GM23338 (cell line): Measurements from ENCODE around the gene RIC3.

Experiments
- CREB1 ChIP-seq: fragments of 250-450 bp; sonication (Bioruptor Pico); IDR thresholded peaks from 2 replicates; pipeline ENCODE4 v1.5.0; 2020; ENCODE audit warnings: low read depth, mild to moderate bottlenecking, moderate library complexity
- EZH2 ChIP-seq: fragments of 200-600 bp; sonication (generic); IDR thresholded peaks from one replicate; pipeline ENCODE4 v1.8.0; 2017; ENCODE audit warnings: antibody characterized with exemption, mild to moderate bottlenecking, low read depth; ENCODE audit not compliant: unreplicated experiment
- EZH2phosphoT487 ChIP-seq: fragments of 200-600 bp; sonication (generic); IDR thresholded peaks from one replicate; pipeline ENCODE4 v1.8.1; 2018; ENCODE audit warnings: antibody characterized with exemption; ENCODE audit not compliant: unreplicated experiment
- JUNB ChIP-seq: IDR thresholded peaks from one replicate; pipeline ENCODE4 v1.6.1; 2016; ENCODE audit warnings: antibody characterized with exemption; ENCODE audit not compliant: unreplicated experiment
- NANOG ChIP-seq: IDR thresholded peaks from 2 replicates; pipeline ENCODE4 v1.6.1; 2016; ENCODE audit warnings: antibody characterized with exemption, borderline replicate concordance
- POLR2AphosphoS5 ChIP-seq: IDR thresholded peaks from 2 replicates; pipeline ENCODE4 v1.6.1; 2016; ENCODE audit warnings: antibody characterized with exemption, low read depth
- REST ChIP-seq: IDR thresholded peaks from one replicate; pipeline ENCODE4 v1.6.1; 2018; ENCODE audit warnings: antibody characterized with exemption; ENCODE audit not compliant: unreplicated experiment
- ZNF114 ChIP-seq: fragments of 250-450 bp; sonication (Bioruptor Pico); IDR thresholded peaks from 2 replicates; pipeline ENCODE4 v1.5.0; 2020; ENCODE audit warnings: mild to moderate bottlenecking, moderate library complexity
- ZNF331 ChIP-seq: fragments of 250-450 bp; sonication (Bioruptor Pico); IDR thresholded peaks from 2 replicates; pipeline ENCODE4 v1.5.0; 2020; ENCODE audit warnings: low read depth, mild to moderate bottlenecking, moderate library complexity
- TF ChIP-seq, protein P1 (sequence below), 2 experiments: fragments of 200-600 bp in 1 of 2; sonication (generic) in 1 of 2; conservative IDR thresholded peaks; 2 replicates each; pipeline versions ENCODE4 v1.5.1 to v1.6.1; 2016 to 2017; ENCODE audit warnings: antibody characterized with exemption in 2 of 2, low read depth in 2 of 2, mild to moderate bottlenecking in 2 of 2, moderate library complexity in 1 of 2
- TF ChIP-seq, protein P2 (sequence below): IDR thresholded peaks from 2 replicates; pipeline ENCODE4 v1.6.1; 2016; ENCODE audit warnings: antibody characterized with exemption
- TF ChIP-seq, protein P3 (sequence below): fragments of 250-450 bp; sonication (Bioruptor Pico); IDR thresholded peaks from 2 replicates; pipeline ENCODE4 v1.5.0; 2020; ENCODE audit warnings: mild to moderate bottlenecking, moderate library complexity

DNA sequence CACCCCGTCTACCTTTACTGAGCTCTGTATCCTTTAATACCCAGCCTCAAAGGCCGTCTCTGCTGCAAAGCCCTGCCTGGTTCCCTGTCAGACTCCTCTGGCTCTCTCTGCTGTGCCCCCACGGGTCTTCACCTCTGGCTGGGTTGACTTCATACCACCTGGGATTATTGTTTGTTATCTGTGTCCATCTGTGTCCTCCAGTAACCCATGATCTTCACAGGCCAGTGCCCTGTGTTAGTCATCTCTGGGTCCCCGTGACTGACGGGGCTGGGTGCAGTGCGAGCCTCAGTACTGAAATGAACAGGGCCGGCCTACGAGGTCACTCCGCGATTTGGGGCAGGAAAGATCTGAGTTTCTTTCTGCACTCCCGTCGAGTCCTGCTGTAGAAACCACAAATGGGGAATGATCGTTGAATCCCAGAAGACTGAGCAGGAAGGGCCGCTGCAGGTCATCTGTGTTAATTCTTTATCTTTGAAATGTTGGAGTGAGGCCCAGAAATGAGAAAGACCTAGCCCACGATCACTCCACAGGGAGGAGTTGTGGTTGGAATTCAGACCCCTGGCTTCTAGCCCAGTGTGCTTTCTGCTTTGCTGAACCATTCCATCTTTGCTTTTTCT lies 100.1 kb downstream of the RIC3 start:
- TF ChIP-seq, protein P1, sequence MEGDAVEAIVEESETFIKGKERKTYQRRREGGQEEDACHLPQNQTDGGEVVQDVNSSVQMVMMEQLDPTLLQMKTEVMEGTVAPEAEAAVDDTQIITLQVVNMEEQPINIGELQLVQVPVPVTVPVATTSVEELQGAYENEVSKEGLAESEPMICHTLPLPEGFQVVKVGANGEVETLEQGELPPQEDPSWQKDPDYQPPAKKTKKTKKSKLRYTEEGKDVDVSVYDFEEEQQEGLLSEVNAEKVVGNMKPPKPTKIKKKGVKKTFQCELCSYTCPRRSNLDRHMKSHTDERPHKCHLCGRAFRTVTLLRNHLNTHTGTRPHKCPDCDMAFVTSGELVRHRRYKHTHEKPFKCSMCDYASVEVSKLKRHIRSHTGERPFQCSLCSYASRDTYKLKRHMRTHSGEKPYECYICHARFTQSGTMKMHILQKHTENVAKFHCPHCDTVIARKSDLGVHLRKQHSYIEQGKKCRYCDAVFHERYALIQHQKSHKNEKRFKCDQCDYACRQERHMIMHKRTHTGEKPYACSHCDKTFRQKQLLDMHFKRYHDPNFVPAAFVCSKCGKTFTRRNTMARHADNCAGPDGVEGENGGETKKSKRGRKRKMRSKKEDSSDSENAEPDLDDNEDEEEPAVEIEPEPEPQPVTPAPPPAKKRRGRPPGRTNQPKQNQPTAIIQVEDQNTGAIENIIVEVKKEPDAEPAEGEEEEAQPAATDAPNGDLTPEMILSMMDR (conservative IDR thresholded peaks at IDR 0.05; ENCODE audit: low read depth in 2 of 2): no peak
- TF ChIP-seq EZH2: no peak
- no peak for TF ChIP-seq REST
- no peak for TF ChIP-seq EZH2phosphoT487
- TF ChIP-seq JUNB: no peak
- no peak for TF ChIP-seq POLR2AphosphoS5
- TF ChIP-seq ZNF331 (CRISPR knock-in tag): no peak
- TF ChIP-seq, protein P2, sequence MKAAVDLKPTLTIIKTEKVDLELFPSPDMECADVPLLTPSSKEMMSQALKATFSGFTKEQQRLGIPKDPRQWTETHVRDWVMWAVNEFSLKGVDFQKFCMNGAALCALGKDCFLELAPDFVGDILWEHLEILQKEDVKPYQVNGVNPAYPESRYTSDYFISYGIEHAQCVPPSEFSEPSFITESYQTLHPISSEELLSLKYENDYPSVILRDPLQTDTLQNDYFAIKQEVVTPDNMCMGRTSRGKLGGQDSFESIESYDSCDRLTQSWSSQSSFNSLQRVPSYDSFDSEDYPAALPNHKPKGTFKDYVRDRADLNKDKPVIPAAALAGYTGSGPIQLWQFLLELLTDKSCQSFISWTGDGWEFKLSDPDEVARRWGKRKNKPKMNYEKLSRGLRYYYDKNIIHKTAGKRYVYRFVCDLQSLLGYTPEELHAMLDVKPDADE: no peak
- TF ChIP-seq ZNF114 (CRISPR knock-in tag): no peak
- no peak for TF ChIP-seq CREB1 (CRISPR knock-in tag)
- TF ChIP-seq, protein P3, sequence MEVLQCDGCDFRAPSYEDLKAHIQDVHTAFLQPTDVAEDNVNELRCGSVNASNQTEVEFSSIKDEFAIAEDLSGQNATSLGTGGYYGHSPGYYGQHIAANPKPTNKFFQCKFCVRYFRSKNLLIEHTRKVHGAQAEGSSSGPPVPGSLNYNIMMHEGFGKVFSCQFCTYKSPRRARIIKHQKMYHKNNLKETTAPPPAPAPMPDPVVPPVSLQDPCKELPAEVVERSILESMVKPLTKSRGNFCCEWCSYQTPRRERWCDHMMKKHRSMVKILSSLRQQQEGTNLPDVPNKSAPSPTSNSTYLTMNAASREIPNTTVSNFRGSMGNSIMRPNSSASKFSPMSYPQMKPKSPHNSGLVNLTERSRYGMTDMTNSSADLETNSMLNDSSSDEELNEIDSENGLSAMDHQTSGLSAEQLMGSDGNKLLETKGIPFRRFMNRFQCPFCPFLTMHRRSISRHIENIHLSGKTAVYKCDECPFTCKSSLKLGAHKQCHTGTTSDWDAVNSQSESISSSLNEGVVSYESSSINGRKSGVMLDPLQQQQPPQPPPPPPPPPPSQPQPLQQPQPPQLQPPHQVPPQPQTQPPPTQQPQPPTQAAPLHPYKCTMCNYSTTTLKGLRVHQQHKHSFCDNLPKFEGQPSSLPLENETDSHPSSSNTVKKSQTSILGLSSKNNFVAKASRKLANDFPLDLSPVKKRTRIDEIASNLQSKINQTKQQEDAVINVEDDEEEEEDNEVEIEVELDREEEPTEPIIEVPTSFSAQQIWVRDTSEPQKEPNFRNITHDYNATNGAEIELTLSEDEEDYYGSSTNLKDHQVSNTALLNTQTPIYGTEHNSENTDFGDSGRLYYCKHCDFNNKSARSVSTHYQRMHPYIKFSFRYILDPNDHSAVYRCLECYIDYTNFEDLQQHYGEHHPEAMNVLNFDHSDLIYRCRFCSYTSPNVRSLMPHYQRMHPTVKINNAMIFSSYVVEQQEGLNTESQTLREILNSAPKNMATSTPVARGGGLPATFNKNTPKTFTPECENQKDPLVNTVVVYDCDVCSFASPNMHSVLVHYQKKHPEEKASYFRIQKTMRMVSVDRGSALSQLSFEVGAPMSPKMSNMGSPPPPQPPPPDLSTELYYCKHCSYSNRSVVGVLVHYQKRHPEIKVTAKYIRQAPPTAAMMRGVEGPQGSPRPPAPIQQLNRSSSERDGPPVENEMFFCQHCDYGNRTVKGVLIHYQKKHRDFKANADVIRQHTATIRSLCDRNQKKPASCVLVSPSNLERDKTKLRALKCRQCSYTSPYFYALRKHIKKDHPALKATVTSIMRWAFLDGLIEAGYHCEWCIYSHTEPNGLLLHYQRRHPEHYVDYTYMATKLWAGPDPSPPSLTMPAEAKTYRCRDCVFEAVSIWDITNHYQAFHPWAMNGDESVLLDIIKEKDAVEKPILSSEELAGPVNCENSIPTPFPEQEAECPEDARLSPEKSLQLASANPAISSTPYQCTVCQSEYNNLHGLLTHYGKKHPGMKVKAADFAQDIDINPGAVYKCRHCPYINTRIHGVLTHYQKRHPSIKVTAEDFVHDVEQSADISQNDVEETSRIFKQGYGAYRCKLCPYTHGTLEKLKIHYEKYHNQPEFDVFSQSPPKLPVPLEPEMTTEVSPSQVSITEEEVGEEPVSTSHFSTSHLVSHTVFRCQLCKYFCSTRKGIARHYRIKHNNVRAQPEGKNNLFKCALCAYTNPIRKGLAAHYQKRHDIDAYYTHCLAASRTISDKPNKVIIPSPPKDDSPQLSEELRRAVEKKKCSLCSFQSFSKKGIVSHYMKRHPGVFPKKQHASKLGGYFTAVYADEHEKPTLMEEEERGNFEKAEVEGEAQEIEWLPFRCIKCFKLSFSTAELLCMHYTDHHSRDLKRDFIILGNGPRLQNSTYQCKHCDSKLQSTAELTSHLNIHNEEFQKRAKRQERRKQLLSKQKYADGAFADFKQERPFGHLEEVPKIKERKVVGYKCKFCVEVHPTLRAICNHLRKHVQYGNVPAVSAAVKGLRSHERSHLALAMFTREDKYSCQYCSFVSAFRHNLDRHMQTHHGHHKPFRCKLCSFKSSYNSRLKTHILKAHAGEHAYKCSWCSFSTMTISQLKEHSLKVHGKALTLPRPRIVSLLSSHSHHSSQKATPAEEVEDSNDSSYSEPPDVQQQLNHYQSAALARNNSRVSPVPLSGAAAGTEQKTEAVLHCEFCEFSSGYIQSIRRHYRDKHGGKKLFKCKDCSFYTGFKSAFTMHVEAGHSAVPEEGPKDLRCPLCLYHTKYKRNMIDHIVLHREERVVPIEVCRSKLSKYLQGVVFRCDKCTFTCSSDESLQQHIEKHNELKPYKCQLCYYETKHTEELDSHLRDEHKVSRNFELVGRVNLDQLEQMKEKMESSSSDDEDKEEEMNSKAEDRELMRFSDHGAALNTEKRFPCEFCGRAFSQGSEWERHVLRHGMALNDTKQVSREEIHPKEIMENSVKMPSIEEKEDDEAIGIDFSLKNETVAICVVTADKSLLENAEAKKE: no peak
- no peak for TF ChIP-seq NANOG
